Measurements from ENCODE around the gene METTL25.

METTL25 gene

DNA sequence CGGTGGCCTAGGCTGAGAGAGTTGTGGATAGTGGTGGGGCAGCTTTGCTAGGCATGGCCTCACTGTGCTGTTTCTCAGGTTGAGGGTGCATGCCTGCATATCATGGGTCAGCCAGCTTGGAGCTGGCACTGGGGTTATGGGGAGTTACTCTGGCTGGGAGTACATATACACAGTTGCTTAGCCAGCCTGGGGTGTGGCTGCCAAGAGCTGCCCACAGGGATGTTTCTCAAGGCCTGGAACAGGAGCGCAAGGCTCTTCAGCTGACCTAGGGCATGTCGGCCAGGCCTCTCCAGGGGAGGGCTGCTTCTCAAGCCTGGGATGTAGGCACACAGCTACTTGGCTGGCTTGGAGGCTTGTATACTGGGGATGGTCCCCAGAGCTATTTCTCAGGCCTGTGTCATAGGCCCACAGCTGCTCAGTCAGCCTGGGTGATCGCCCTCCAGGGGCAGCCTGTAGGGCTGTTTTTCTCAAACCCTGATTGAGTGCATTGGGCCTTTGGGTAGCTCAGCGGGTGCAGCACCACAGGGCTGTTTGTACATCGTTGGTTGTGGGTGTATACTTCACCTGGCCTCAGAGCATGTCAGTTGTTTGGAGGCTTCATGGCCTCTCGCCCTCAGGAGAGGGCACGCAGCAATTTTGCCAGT lies 114.9 kb downstream of the METTL25 start:
- DNase-seq, result no peak

DNA sequence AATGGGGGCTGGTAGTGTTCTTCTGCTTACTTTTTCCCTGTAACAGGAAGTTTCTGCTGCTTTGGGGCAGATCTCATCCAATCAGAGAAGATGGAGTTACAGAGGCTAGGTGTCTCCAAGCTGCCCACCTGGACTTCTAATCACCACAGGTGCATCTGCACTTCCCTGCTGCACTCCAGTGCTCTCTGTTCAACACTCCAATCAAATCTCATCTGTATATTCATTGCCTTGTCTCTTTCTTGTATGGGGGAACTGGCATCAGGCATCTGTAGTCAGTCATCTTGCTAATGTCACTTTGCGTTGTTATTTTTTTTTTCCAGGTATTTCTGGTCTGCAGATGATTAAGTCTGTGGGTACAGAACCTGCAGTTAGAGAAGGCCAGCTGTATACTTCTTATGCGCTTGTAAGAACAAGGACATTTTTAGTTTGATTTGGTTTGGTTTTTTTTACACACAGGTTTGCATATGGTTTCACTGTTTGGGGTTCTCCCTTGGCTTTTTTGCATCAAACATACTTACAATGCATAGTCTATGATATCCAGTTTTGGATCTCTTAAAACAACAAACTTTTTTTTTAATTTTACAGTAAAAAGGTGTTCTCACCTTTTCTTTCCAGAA lies 116.0 kb downstream of the METTL25 start:
- DNase-seq, result no peak

DNA sequence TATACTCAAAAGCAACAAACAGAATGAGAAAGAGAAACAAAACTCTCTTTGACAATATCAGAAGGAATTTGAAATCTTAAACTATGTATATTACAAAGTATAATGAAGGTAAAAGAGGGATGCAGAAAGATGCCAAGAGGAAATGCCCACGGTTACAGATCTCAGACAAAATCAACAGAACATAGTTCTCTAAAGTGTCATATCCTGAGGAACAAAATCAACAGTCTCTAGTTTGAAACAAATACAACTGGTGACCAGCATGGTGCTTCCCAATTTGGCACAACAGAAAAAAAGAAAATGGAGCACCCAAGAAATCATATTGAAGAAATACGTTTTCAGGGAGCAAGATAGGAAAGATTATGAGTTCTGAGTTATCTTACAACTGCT lies 116.5 kb downstream of the METTL25 start:
- no peak for DNase-seq

DNA sequence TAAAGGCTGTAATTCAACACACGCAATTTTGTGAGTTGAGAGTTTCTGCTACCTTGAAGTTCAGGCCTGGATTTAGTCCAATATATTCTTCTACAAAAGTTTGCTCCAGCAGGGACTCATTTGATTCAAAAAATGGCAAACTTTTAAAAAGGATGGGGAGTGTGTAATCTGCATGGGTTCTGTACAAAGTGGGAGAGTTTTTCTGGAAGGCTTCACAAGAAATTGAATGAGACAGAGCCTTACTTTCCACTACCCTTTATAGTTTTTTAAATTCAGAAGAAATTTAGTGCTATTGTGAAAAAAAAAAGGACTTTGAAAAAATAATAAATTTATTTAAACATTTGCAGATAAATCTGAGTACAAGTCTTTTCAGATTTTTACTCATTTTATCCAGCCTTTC lies 116.9 kb downstream of the METTL25 start:
- DNase-seq, result no peak

DNA sequence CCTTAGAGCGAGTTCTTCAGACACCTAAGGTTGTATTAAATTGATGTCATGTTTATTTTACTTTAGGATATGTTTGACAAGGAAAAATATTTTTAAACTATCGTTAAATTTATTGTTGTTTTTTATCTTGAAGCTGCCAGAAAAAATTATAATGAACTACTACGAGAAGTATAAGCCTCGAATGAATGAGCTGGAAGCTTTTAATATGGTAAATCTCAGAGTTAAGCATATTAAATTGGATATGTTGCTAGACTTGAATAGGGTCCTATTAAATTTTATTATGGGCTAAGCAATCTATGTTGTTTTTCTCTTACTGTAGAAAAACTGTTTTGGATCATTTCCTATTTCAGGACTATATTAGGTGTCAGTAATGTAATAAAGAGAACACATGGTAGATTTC lies 118.2 kb downstream of the METTL25 start:
- DNase-seq, result no peak

DNA sequence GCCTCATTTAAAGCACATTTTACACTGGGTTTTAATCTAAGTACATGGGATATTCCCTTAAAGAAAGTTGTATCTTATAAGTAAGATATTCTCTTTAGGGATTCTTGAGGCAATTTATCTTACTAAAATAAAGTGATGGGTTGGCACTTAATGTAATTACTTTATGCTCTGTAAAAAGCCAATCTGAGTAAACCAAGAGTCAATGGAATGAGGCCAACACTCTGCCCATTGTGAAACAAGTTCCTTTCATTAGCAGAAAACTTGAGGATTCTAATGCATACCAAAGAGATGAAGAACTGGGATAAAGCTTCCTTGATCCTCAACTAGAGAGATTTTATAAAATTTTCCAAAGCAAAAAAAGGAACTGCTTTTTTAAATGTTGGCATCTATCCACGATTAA lies 121.2 kb downstream of the METTL25 start:
- DNase-seq, result no peak

DNA sequence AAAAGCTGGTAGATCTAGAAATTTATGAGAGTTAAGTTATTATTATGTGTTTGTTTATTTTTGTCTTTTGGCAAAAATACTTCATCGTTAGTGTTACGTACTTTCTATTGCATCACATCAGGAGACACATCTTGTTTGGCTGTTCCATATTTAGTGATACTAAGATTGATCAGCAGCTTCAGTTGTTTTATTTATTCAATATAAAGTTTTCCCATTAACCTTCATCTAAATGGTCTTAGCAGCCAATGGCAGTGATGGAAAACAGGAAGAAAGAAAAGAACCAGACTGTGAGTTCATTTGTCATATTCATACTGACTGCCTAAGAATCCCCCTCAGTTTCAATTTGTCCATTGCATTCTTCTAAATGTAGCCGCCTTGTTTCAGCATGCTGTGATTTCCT lies 122.3 kb downstream of the METTL25 start:
- DNase-seq, result no peak

DNA sequence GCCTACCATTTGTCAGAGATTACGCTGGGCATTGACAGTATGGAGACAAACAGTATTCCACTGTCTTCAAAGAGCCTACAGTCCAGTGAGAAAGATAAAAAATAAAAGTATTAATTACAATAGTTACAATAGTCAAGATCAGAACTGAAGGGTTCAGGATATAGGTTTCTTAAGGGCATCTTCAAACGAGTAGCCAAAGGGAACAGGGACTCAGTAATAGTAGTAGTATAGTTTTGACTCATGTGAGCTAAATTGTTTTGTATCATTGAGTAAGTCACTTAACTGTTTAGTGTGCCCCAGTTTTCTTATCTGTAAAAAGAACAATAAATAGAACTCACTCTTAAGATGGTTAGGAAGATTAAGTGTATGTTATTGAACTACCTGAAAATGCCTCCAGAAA lies 123.6 kb downstream of the METTL25 start:
- DNase-seq, result no peak

DNA sequence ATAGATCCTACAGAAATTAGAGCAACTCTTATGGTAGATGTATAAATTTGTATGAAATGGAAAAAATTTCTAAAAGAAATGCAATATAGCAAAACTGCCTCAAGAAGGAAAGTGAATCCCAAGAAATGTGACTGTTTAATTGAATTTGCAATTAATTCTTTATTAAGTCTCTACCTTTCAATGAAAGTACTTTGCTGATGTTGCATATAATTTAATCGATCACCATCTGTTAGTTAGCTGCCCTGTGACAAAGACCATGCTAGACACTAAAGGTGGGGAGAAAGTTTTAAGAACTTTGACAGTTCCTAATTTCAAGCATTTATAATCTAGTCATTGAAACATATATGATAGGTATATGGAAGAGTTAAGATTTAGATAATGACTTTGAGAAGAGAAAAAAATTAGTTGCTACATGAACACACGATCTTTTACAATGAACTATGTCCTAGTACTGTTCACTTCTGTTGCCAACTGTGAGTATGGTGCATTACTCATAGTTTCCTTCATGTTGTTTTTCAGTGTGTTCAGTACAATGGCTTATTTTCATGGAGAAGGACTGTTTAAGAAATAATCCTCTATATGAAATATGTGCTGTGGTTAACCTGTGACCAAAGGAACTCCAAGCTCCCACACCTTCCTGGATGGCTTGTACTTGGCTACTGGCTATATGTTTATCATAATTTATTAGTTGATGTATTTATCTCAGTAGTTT lies 128.4 kb downstream of the METTL25 start:
- DNase-seq, result no peak

DNA sequence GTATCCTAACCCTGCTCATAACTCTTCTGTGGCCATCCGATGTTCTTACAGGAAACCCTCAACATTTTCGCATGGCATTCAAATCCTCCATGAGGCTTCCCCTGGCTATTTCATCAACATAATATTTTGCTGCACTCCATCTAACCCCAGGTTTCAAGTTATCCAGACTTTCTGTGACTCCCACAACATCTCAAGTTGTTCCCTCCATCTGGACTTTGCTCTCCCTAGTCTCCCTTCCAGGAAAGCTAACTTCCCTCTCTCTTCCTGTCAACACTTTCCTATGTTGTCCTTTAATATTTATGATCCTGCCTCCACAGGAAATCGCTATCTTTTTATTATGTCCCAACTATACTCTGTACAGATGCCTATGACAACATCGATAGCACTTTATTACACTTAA lies 146.1 kb downstream of the METTL25 start:
- DNase-seq, result no peak

DNA sequence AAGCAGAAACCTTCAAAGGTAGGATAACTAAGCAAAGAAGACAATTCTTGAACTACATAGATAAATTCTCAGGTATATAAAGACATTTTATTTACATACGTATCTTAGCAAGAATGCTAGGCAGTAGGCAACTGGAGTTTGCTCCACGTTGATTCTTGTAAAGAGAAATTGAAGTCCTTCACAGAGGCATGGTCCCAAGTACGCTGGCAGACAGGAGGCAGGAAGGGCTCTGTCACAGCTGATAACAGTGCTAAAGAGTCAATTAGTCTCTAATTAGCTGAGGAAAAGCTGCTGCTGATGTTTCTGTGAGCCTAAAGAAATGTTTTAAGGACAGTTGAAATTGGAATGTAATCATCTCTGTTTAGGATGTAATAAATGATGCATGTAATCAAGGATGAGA lies 146.8 kb downstream of the METTL25 start:
- DNase-seq, result no peak

DNA sequence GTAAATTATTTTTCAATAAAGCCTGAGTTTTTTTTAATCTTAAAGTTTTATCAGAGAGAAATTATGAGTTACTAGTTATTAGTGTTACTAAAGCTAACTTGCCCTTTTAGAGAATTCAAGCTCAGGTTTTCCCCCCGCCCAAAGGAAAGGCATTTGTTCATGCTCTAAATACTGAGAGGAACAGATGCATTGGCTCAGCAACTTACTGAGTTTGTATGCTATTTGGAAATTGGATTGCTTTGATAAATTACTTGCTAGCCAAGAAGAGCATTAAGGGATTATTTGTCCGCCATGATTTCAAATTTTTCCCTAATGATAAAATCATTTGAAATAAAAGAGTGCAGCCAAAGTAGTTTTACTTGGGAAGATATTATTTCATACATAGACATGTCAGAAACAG lies 149.4 kb downstream of the METTL25 start:
- no peak for DNase-seq

DNA sequence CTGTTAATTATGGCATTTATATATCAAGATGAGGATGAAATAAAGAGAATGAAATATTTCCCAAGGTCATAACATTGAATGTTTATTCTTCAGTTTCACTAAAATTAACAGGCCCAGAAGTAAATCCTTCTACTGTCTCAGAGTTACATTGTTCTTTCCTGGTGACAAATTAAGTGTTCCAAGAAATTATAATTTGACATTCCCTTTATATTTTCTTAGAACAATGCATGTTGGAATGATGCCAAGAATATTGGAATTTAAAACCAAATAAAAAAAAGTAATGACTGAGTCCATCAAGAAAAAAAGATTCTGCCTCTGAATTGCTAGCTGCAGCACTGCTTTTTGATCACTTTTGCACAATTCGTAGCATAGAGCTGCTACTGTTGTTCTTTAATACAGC lies 152.1 kb downstream of the METTL25 start:
- no peak for DNase-seq

DNA sequence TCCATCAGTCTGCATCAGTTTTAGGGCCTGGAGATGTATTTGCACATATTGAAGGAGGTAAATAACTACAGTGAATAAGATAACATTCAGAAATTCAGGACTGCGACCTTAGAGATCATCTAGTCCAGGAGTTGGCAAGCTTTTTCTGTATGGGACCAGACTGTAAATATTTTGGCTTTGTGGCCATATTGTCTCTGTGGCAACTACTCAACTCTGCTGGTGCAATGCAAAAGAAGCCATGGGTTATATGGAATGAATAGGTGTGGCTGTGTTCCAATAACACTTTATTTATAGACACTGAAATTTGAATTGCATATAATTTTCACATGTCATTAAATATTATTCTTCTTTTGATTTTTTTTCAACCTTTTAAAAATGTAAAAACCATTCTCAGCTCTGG lies 156.6 kb downstream of the METTL25 start:
- DNase-seq, result no peak

DNA sequence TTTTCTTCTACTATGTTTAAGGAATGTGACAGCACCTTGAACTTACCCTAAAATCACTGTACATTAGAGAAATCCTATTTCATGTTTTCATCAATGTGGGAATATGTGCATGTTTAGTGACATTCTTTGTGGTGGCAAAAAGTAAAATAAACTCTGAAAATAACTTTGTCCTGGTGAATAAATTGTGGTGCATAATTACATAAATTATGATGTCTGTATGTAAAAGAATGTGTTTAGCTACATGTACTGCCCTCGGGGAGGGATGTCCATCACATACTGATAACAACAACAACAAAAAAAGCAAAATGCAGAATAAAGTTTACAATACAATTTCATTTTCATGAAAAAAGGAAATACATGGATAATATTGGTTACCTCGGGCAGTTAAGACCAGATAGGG lies 157.3 kb downstream of the METTL25 start:
- no peak for DNase-seq

DNA sequence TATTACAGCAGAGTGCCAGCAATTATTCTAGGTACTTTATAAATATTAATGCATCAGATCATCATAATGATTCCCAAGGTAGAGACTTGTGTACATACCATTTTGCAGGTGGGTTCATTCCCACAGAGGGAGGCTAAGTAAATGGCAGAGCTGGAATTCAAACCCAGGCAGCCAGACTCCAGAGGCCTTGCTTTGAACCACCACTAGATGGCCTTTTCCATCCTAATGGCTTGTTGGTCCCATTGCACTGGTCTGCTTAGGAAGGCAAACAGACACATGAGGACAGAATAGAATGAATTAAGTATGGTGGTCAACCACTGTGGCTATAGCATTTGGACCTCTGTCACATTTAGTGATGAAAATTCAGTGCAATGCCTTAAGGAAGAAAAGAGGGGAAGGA lies 158.7 kb downstream of the METTL25 start:
- DNase-seq, result no peak

DNA sequence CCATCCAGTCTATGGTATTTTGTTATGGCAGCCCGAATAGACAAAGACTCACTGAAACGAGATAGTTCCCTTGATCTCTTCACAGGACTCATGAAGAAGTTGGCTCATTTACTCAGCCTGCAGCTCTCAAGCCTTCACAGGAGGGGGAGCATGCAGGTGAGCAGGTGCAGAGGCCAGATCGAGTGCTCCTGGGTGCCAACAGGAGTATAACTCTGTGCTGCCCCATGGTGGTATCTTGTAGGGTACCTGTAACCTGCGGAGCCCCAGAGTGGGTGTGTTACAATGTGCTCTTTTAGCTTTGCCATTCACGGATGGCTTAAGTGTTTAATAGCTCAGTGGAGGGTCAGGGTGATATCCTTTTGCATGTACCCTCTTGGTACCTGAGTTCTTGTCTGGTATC lies 159.5 kb downstream of the METTL25 start:
- DNase-seq, result no peak

DNA sequence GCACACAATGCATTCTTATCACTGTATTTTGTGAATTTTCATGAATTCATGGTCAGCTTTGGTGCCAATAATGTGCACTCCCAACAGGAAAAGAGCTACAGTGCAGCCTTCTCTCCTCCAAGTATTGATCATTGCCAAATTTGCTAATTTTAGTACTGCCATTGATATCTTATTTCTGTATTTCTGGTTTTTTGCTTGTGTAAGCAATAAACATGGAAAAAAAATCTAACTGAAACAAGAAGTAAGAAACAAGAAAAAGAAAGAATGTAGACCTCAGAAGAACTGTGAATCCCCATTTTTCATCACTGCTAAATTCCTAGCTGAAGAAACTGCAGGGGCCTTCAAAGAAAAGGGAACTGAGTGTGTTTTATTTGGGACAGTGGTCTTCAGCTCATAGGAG lies 161.2 kb downstream of the METTL25 start:
- no peak for DNase-seq

DNA sequence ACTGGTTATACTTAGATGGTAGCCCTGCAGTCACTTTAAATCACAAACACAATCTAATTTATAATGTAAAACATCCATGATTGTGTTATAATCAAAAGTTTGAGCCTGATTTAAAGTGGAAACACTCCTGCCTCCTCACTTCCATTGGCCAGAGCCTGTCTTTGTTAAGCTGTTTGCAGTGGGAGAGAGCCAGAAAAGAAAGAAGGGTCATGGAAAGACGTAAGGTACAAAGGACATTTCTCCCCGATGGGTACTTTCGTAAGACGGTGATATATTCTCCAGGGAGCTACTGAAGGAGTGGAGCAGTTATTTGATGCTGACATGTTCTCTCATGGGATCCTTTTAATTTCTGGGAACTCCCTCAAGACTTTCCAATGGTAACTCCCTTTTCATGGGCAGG lies 164.0 kb downstream of the METTL25 start:
- no peak for DNase-seq

DNA sequence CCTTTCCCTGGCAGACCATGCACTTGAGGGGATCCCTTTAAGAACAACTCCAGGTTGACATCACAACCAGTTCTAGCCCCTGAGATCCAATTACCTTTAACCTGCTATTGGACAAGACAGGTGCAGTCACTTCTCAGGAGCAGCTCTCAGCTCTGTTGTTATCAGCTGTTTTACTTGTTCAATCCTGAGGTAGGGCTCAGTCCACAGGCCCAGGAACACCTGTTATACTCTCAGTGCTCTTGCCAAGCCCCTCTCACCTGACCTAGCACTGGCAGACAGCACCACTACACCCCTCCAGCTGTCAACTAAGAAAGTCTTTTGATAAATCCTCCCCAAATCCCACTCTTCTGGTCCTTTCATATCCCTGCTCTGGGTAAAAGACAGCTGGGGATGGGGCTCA lies 164.4 kb downstream of the METTL25 start:
- DNase-seq, result no peak

DNA sequence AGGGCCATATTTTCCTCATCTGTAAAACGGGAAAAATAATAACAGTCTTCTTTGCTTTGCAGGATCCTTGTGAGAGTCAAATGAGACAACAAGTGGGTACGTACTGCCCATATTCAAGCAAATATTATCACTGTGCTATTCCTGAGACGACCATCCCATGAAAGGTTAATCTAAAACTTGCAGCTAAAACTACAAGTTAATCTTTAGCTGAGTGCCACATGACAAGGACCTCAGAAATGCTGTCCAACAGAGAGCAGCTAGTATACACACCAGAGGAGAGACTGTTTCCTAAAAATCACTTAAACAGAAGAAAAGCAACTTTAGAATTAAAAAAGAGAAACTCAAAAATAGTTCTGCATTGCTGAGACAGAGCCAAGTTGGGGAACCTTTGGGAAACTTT lies 165.7 kb downstream of the METTL25 start:
- DNase-seq, result no peak

DNA sequence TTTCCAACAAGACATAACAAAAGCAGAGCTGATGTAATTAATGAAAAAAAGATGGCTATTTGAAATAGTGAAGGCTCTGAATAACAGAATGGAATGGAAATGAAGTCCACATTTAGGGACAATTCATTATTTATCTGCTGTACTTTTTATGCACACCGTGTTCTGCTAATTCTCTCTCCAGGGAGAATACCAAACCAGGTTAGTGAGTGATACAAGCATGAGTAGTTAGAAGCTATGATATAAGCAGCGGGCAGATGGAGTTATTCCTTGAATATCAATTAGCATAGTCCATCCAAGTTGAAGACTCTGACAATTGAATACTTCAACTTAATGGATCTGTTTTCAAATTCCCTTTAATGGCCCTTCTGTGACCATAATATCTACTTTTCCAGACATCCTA lies 166.3 kb downstream of the METTL25 start:
- DNase-seq, result no peak

DNA sequence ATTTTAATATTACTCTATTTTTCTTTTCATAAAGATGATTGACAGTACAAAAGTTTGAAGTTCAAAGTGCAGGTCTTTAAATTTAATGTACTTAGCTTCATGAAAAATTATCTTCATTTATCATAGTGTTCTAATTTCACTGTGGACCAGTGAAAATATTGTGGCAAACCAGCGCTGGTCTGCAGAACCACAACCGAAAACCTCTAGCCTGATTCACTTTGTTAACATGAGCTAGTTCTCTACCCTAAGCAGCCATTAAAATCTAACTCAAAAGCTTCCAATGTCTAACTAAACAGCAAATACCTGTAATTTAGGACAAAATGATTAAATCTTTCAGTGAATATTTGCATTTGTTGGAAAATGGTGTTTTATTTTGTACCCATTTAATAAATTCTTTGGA lies 167.3 kb downstream of the METTL25 start:
- DNase-seq, result no peak

DNA sequence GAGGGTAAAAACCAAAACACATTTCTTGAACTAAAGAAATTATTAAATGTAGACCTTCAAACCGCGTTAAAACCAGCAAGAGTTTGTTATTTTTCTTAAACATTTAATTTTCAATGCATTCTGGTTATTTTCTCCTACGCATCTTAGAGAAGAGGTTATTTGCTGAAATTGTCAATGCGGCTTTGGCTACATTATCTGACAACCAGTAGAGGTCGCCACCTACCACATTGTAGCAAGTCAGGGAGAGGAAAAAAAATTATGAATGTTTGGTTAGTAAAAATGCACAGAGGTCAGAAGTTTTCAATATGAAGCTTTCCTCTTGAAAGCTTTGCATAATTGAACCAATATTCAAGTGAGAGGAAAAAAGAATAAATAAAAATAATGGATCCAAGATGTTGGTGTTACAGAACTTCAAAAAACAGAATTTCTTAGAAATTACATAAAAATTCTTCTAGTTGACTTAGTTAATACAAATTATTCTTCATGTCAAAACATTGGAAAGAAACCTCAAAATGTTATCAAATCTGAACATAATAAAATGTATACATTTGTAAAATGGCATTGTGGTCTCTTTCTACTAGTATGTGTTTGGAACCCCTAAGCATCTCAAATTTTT lies 168.9 kb downstream of the METTL25 start:
- peak; percentile 54 for DNase-seq
